Gastroesophageal sphincter (tissue), 3 donors: ENCODE data around the gene IRX4.

Experiments
- POLR2A ChIP-seq, 2 donors: fragments of 450-650 bp; IDR thresholded peaks; one replicate each; pipeline ENCODE4 v1.6.1; 2017; ENCODE audit warnings: antibody characterized with exemption in 2 of 2, mild to moderate bottlenecking in 2 of 2, moderate library complexity in 1 of 2
- TF ChIP-seq, protein P1 (sequence below), 4 experiments: fragments of 200-600 bp in 2 of 4; fragments of 450-650 bp in 2 of 4; sonication (generic) in 1 of 4; IDR thresholded peaks; one replicate each; pipeline ENCODE4 v1.5.1; 2017 to 2019; ENCODE audit warnings: antibody characterized with exemption in 4 of 4, mild to moderate bottlenecking in 2 of 4, moderate library complexity in 2 of 4

DNA sequence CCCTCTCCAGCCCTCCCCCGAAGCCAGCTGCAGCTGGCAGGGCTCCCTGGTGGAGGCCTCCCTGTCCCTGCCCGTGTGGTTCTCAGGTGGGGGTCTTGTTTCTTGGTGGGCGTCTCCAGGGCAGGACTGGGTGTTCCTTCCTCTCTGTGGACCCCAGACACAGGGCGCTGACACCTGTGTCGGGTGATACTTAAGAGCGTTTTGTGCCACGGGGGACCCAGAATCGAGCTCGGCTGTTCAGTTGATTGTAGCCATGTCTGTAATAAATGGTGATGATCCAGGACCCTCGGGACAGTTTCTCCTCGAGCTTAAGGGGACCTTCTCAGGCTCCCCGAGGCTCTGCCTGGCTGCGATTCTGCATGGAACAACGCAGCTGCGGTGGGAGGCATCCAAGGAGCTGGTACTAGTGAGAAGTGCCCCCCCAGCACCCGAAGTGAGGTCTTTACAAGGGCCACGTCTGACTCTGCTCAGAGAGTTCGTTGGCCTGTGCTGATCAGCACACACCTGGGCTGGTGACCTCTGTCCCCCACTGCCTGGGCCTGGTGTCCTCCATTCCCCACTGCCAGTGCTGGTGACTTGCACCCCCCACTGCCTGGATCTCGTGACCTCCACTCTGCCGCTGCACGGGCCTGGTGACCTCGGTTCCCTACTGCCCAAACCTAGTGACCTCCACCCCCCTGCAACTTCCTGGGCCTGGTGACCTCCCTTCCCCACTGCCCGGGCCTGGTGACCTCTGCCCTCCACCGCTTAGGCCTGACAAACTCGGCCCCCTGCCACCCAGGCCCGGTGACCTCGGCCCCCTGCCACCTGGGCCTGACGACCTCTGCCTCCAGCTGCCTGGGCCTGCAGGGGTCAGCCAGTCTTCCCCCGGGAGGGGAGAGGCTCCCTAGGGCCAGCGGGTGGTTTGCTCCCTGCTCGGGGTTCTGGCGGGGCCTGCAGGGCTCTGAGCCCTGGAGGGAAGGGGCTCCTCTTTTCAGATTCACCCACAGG lies 45.5 kb downstream of the IRX4 start:
- TF ChIP-seq, protein P1, sequence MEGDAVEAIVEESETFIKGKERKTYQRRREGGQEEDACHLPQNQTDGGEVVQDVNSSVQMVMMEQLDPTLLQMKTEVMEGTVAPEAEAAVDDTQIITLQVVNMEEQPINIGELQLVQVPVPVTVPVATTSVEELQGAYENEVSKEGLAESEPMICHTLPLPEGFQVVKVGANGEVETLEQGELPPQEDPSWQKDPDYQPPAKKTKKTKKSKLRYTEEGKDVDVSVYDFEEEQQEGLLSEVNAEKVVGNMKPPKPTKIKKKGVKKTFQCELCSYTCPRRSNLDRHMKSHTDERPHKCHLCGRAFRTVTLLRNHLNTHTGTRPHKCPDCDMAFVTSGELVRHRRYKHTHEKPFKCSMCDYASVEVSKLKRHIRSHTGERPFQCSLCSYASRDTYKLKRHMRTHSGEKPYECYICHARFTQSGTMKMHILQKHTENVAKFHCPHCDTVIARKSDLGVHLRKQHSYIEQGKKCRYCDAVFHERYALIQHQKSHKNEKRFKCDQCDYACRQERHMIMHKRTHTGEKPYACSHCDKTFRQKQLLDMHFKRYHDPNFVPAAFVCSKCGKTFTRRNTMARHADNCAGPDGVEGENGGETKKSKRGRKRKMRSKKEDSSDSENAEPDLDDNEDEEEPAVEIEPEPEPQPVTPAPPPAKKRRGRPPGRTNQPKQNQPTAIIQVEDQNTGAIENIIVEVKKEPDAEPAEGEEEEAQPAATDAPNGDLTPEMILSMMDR (IDR thresholded peaks at IDR 0.05), result no peak
- TF ChIP-seq POLR2A (IDR thresholded peaks at IDR 0.05), result no peak
